ENCODE data around the gene CNTFR. TPM values are rescaled to one million over a fixed set of nuclear protein-coding genes. Genes with fewer than 3 reads are reported as not detected.

Gene CNTFR
- total RNA-seq, 1 donor from 2014 or later: 1.1 TPM

DNA sequence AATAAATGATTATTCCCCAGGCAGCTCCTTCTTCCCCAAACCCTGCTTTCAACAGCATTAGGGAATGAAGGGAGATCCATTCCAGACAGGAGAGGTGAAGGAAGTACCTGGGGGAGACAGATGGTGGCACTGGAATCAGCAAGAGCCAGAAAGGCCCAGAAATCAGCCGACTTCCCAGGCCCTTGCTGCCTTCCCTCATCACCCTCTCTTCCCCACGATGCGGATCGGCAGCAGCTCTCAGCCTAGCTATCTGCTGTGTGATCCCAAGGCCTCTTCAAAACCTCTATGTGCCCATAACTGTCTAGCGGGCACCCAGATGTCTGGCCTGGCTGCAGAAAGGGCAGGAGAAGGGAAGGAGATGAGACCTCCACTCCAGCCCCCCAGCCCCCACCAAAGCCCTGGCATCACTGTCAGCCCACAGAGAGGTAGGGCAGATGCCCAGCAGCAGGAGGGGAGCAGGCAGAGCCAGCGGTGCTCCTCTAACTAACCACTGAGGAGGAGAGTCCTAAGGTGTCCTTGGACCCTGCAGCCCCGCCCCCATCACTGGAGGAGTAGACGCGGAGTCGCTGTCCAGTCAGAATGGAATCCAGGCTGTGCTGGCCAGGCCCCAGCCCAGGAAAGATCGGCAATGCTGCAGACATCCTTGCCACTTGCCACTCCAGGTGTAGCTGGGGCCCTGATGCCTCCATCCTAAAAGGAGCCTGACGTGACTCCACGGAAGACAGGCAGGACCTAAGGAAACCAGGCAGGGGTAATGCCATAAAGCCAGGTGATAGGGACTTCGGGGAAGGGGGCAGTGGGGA is 12.7 kb downstream of the CNTFR start:
- DNase-seq (ENCODE audit: low spot score): no peak
- intact Hi-C loops (cut with DNase I): no loop called here

DNA sequence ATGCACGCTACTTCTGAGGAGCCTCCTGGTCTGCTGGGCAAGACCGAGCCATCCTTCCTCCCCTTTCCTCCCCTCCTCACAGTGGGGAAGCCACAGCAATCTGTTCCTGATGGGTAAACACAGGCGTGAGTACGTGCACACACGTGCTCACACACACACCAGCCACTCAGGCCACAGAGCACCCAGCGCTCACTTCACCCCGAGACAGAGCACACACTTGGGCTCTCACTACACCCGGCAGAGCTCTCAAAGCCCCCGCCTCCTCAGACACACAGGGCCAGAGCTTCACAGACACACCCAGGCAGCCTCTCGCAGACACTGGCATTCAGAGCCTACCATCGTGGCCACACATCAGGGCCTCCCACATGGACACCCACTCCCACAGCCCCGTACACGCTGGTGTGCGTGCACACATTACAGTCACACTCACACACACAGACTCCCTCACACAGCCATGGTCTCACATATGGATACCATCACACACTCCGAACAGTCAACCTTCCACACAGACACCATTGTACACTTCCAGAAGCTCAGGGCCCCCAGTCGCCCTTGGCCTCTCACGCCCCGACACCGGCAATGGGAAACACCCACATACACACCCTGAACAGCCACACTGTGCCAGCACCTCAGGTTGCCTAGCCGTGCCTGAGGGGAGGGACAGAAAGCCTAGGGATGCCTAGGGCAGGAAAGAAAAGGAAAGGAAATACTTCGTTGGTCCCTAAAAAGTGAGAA is 13.5 kb downstream of the CNTFR start:
- intact Hi-C loops (cut with DNase I): no loop called here
- DNase-seq (ENCODE audit: low spot score): no peak

DNA sequence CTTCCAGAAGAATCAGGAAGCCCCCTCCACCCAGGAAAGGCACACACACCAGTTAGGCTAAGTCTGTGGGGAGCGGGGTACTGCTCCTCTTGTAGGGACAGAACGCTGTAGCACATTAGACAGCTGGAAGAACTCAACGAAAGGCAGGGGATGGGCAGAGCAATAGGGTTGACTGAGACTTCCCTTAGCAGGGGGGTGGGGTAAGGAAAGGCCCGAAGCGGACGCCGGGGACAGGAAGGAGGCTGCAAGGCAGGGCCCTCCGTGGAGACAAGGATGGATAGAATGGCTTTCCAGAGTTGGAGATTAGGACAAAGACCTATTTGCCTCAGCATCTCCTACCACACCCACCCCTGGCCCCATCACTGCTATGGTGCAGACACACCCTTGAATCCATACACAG is 14.3 kb downstream of the CNTFR start:
- intact Hi-C loops (cut with DNase I): no loop called here
- no peak for DNase-seq (ENCODE audit: low spot score)

DNA sequence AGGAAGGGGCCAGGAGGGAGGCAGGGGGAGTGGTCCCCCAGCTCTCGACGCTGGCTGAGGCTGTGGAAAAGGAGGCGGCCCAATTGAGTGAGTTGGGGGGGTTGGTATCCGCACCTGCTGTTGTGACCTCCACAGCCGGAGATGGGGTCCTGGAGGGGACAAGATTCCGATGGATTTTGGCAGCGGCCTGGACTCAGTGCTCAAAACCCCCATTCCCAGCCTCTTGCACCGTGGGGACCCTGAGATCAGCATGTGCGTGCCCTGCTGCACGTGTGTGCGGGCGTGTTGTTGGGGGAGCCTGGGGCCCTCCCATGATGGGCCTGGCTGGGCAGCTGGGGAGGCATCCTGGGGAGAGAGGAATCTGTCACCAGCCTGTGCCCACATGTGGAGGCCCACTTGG is 15.0 kb downstream of the CNTFR start:
- intact Hi-C loops (cut with DNase I): no loop called here
- no peak for DNase-seq (ENCODE audit: low spot score)

DNA sequence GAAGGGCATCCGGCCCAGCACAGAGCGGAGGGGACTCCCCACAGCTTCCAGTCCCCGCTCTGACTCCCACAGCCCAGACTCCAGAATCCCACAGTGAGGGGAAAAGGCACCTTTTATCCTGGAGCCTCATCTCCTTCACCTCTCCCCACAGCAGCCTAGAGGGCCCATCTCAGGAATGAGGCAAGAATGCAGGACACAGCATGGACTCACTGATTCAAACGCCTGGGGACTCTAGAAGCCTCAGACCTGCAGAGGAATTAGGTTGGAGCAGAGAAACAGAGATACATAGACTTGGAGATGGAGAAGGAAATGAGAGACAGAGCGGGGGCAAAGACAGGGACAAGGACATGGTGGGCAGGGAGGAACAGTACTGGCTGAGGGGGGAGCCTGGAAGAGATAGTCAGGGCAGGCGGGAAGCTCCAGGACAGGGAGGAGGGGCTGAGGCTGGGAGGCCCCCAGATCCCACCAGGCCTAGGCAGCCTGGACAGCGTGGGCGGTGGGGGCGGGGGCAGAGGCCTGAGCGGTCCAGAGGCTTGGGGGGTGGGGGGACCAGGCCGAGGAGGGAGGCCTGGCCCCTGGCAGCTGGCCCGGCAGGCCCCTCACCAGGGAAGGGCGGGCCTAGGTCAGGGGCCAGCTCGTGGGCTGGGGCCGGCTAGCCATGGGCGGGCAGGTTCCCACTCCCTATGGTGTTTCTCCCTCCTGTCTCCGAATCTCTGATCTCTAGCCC is 15.8 kb downstream of the CNTFR start:
- intact Hi-C loops (cut with DNase I): no loop called here
- DNase-seq (ENCODE audit: low spot score): no peak

DNA sequence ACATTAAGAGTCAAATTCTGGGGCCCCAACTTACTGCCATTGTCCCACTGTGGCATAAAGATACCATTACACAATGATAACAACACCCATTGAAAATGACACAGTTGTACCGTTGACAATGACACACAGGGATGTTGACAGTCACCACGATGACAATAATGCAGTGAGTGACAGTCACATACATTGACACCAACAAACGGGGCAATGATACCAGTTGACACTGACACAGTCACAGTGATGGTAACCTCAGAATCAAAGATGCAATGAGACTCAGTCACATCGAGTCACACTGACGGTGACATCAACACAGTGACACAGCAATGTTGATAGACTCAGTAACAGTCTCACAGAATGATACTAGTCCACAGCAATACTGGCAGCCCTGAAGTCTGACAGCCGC is 16.9 kb downstream of the CNTFR start:
- intact Hi-C loops (cut with DNase I): no loop called here

DNA sequence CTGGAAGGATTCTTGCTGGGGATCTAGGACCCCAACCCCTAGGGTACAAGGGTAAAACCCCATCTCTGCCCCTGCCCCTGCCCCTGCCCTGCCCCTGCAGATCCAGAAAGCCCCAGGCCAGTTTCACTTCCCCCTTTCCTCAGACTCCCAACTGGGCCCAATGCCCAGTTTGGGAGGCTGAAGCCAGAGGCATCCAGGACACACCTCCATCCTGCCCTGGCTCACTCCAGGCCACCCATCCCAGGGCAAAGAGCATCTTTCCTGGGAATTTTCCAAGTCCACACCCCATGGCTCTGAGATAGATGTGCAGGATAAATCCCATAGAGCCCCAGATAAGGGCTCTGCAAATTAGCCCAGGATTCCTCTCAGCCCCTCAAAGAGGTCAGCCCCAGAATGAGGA is 17.4 kb downstream of the CNTFR start:
- intact Hi-C loops (cut with DNase I): no loop called here
- DNase-seq (ENCODE audit: low spot score): no peak

More for the DNA sequence above, 16.9 kb downstream of the CNTFR start:
- DNase-seq (ENCODE audit: low spot score): no peak

DNA sequence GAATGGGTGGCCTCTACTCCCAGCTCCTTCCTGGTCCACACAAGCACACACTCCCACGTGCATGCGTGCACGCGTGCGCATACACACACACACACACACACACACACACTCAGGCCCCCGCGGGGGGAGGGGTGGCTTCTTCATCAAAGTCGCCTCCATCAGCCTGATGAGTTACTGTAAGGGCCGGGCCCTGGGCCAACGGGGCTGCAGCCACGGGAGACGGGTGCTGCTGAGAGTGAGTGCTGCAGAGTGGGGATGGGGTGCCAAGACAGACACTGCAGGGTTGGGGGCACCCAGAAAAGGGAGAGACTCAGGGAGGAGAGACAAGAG is 18.1 kb downstream of the CNTFR start:
- intact Hi-C loops (cut with DNase I): no loop called here
- DNase-seq (ENCODE audit: low spot score): no peak

DNA sequence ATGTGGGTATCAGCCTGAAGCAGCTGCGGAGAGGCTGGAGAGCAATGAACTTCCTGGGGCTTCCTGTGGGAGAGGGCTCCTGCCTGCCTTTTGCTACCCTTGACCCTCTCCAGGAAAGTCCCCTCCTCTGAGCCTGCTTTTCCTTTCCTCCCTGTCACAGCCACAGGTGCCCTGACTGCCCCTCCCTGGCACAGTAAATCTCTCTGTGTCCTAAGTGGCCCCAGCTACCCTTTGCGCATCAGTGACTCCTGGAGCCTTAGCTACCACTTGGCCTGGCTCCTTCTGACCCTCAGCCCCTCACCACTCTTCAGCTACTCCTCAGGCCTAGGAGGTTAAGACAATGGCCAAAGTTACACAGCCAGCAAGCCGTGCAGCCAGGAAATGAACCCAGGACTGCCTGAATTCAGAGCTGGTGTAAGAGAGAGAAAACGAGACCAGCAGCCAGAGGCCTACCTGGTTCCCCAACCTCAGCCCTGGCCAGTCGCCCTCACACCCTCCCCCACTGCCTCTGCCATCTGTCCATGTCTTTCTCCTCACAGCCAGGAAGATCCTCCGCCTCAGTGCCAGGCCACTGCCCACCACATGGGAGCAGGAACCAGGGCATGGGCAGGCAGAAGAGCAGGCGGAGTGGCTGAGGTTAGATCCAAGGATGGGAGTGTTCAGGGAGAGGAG is 18.6 kb downstream of the CNTFR start:
- intact Hi-C loops (cut with DNase I): no loop called here
- DNase-seq (ENCODE audit: low spot score): no peak

DNA sequence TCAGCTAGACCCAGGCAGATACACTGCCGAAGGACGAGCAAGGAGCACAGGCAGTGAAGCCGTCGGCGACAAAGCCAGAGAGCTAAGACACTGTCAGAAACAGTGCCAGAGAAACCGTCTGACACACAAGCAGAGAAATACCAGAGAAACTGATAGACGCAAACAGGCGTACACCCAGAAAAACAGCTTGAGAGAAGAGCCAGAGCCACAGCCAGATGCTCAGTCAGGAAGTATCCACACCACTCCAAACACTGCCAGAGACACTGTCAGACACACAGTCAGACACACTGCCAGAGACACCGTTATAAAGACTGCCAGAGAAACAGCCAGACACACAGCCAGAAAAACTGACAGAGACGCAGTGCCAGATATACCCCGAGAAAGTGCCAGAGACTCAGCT is 19.1 kb downstream of the CNTFR start:
- intact Hi-C loops (cut with DNase I): no loop called here
- DNase-seq (ENCODE audit: low spot score): no peak

DNA sequence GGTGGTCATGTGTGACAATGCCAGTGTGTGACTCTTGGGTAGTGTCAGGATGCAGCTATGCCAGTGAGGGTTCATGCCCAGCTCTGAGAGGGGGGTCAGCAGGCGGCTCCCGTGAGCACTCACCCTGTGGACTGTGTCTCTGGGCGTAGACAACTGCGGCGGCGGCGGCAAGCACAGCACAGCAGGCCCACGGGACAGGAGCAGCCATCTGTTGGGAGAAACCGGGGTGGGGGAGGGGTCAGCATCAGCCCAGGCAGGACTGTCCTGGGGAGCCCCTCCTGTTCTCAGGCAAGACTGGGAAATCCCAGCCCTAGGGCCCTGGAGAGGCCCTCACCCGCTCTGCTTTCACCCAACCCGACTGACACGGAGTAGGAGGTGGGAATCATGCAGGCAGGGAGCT is 20.8 kb downstream of the CNTFR start:
- intact Hi-C loops (cut with DNase I): no loop called here
- no peak for DNase-seq (ENCODE audit: low spot score)

DNA sequence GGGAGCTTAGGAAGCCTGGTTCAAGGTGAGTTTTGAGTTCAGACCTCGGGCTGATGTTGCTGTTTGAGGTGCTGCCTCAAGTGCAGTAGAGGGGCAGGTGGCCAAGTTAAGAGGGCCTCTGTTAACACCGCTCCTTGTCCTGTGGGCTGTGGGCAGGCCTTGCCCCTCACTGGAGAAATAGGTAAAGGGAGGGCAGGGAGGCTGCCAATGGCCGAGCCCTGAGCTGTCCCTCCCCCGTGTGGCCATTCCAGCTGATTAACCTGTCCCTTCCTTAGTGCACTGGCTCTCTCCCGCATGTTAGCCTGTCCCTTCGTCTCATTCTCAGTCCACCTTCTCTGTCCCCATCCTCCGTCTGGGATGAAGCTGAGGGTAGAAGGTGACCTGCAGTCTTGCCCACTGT is 21.4 kb downstream of the CNTFR start:
- intact Hi-C loops (cut with DNase I): no loop called here
- DNase-seq (ENCODE audit: low spot score): no peak

DNA sequence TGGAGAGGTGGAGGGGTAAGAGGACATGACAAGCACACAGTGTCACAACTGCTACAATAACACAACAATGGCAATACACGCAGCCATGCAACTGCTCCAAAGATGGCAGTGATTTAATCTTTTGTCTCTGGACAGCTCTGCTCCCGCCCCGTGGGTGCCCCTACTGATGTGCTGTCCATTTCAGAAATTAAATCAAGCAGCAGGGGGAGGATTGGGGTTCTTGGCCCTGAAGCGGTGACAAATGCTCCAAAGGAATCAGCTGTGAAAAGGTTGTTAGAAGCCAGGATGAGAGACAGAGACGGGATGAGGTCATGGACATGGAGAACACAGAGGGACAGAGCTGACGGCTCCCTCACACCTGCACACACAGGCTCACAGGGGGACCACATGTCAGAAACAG is 22.6 kb downstream of the CNTFR start:
- intact Hi-C loops (cut with DNase I): no loop called here
- DNase-seq (ENCODE audit: low spot score): no peak

DNA sequence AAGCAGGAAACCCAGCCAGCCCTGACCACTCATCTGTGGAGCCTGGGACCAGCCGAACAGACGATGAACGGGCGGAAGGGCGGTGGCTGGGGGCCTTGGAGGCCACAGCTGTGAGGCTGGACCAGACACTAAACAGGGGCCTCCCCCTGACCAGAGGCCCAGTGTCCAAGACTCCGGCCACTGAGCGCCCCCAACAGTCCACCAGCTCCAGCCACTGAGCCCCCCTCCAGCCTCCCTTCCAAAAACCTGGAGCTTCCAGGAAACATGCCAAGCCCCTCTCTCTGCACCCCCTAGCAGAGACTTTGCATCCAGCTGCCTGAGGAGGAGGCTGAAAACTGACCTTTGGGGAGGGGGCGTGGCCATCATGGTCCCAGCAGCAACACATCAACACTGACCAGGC is 23.2 kb downstream of the CNTFR start:
- intact Hi-C loops (cut with DNase I): no loop called here
- no peak for DNase-seq (ENCODE audit: low spot score)

DNA sequence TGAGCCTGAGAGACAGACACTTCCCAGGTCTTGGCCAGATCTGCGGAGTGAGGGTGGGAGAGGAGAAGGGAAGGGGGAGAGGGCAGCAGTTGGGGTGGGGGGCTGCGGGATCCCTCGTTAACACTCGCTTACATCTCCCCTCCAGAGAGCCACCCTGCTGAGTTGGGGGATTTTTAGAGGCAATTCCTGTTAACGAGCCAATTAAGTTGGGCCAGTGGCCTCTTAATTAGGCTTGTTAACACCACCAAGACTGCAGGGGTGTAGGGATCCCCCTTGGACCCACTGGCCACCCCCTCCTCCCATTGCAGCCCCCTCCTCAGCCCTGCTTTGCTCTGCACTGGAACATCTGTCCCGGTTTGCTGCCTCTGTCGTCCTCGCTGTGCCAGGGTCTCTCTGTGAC is 23.7 kb downstream of the CNTFR start:
- intact Hi-C loops (cut with DNase I): no loop called here
- no peak for DNase-seq (ENCODE audit: low spot score)

DNA sequence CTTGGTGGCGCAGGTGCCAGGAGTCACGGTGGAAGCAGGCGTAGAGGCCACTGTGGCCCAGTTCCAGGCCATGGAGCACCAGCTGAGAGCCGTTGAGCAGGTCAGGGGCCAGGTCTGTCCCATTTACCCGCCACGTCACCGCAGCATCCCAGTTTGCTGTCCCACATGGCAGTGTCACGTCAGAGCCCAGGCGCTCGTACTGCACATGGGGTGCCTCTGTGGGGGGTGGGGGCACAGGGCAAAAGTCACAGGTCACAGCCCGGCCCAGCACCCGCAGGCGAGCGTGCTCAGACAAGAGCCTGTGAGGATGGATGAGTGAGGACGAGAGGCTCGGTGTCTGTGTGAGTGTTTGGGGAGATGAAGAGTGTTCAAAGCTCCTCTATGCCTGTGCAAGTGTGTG is 24.9 kb downstream of the CNTFR start:
- intact Hi-C loops (cut with DNase I): no loop called here
- no peak for DNase-seq (ENCODE audit: low spot score)

DNA sequence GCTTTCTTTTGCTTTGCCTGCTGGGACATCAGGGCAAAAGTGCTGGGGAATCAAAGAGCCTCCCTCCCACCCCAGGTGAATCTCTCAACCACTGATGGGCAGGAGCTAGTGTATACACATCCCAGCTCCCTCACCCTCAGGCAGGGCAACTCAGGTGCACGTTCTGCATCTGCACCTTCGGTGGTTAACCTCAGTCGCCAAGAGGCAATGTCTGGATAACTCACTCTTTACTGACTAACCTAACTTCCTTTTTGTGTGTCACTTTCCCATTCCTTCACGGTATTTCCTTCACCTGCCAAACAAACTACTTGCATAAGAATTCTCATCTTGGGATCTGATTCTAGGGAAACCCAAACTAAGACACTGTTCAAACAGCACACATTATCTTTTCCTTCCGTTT is 26.3 kb downstream of the CNTFR start:
- intact Hi-C loops (cut with DNase I): no loop called here
- DNase-seq (ENCODE audit: low spot score): no peak

DNA sequence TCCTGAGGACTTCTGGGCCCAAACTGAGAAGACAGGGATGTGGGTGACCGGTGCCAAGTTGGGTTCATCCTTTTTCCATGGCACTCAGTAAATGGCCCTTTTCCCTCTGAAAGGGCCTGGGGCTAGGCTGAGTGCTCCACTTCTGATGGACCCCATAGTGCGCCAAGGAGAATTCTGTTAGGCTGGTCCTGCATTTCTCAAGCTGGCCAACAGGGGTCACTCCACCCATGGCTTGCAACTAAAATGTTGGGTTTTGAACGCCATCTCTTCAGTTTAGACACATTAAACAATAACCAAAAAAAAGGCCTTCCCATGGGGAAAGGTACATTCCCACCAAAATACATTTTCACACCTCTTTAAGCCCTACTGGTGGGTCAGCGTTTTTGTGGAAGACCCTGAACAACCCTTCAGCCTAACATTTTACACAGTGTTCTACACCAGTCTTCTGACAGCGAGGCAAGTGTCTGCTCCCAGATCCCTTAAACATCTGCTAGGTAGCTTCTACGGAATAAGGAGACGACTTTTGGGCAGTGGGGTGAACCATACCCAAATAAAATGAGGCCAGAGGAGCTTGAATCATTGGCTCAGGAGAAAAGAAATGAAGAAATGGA is 27.3 kb downstream of the CNTFR start:
- no peak for DNase-seq (ENCODE audit: low spot score)
- intact Hi-C loops (cut with DNase I): no loop called here

DNA sequence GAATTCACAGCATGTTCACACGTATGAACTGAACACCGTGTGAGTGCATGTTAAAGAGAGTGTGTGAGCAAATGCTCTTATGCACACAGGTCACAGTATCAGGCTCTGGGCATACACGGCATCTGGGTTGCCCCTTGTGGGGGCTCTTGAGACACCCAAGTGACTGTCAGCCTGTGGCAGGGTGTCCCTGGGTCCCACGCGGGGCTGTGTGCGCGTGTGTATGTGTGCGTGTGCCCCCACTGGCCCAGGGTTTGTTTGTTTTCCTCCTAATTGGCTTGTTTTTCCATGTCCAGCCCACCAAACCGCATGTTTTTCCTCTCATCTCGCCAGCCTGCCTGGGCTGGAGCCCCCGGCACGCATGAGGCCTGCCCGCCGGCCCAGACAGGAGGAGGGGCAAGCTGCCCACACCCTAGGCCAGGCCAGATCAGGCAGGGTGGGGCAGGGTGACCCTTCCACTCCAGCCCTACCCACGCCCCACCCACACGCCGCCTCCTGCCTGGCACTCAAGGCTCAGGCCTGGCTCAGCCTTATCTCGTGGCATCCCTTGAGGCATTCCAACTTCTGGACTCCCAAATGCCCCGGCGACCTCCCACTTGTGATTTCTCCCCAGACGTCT is 28.8 kb downstream of the CNTFR start:
- DNase-seq (ENCODE audit: low spot score): no peak
- intact Hi-C loops (cut with DNase I): no loop called here
